SU-DHL-6 (cell line): ENCODE results near the gene IGF2BP3.

Source experiments
- CTCF ChIP-seq: fragments of 200-600 bp; sonication (generic); IDR thresholded peaks from one replicate; pipeline ENCODE4 v1.5.1; 2017; ENCODE audit warnings: antibody characterized with exemption, mild to moderate bottlenecking, low read length, moderate library complexity; ENCODE audit not compliant: insufficient read depth, poor library complexity, severe bottlenecking
- EZH2phosphoT487 ChIP-seq: fragments of 200-600 bp; sonication (generic), shearing (Covaris generic); conservative IDR thresholded peaks from 2 replicates; pipeline ENCODE4 v1.6.1; 2018; ENCODE audit warnings: mild to moderate bottlenecking, antibody characterized with exemption, low read length, moderate library complexity, mixed read lengths

- TF ChIP-seq CTCF (no peak), EZH2phosphoT487 (no peak)
Observed at GRCh38 chr7:23283086-23283485, 187.2 kb downstream of the IGF2BP3 start.
